Measurements from ENCODE around the gene GPHN.

The GPHN gene

GRCh38 chr14:67071506-67071905 lies 563.6 kb downstream of the GPHN start:
- no peak for DNase-seq

- DNase-seq = no peak
Measured at GRCh38 chr14:67077921-67078320, 570.0 kb downstream of the GPHN start.

GRCh38 chr14:67079846-67080245 lies 571.9 kb downstream of the GPHN start:
- no peak for DNase-seq

GRCh38 chr14:67108230-67108629 lies 600.3 kb downstream of the GPHN start:
- DNase-seq = no peak

GRCh38 chr14:67111022-67111421 lies 603.1 kb downstream of the GPHN start:
- DNase-seq = no peak

GRCh38 chr14:67112344-67112743 lies 604.4 kb downstream of the GPHN start:
- DNase-seq = no peak

GRCh38 chr14:67127174-67127573 lies 619.2 kb downstream of the GPHN start:
- DNase-seq = no peak

- no peak for DNase-seq
Measured at GRCh38 chr14:67129768-67130167, 621.8 kb downstream of the GPHN start.

GRCh38 chr14:67131691-67132090 lies 623.7 kb downstream of the GPHN start:
- DNase-seq = no peak

- DNase-seq = no peak
Measured at GRCh38 chr14:67133144-67133543, 625.2 kb downstream of the GPHN start.

- DNase-seq = no peak
Measured at GRCh38 chr14:67133595-67134441, 625.9 kb downstream of the GPHN start.

- DNase-seq = no peak
Measured at GRCh38 chr14:67137744-67138371, 629.9 kb downstream of the GPHN start.

- no peak for DNase-seq
Measured at GRCh38 chr14:67140556-67140955, 632.6 kb downstream of the GPHN start.

- DNase-seq = no peak
Measured at GRCh38 chr14:67141146-67141900, 633.4 kb downstream of the GPHN start.

GRCh38 chr14:67151082-67151666 lies 643.2 kb downstream of the GPHN start:
- no peak for DNase-seq

- no peak for DNase-seq
Measured at GRCh38 chr14:67158566-67158965, 650.6 kb downstream of the GPHN start.

- DNase-seq = no peak
Measured at GRCh38 chr14:67162385-67162784, 654.4 kb downstream of the GPHN start.

- DNase-seq = no peak
Measured at GRCh38 chr14:67166450-67166853, 658.5 kb downstream of the GPHN start.

GRCh38 chr14:67167420-67168109 lies 659.6 kb downstream of the GPHN start:
- no peak for DNase-seq

- no peak for DNase-seq
Measured at GRCh38 chr14:67168110-67168441, 660.1 kb downstream of the GPHN start.

GRCh38 chr14:67170660-67171059 lies 662.7 kb downstream of the GPHN start:
- DNase-seq = no peak

GRCh38 chr14:67172056-67172455 lies 664.1 kb downstream of the GPHN start:
- DNase-seq = no peak

GRCh38 chr14:67172520-67172919 lies 664.6 kb downstream of the GPHN start:
- no peak for DNase-seq
